GM21576 (cell line): ENCODE measurements around the gene SHC4.

Source experiments
- ATAC-seq: cut with Tn5 transposase; IDR thresholded peaks from one replicate; pipeline ENCODE4 v1.9.1; 2021; ENCODE audit warnings: mild to moderate bottlenecking, moderate library complexity; ENCODE audit not compliant: unreplicated experiment

Gene SHC4, protein sequence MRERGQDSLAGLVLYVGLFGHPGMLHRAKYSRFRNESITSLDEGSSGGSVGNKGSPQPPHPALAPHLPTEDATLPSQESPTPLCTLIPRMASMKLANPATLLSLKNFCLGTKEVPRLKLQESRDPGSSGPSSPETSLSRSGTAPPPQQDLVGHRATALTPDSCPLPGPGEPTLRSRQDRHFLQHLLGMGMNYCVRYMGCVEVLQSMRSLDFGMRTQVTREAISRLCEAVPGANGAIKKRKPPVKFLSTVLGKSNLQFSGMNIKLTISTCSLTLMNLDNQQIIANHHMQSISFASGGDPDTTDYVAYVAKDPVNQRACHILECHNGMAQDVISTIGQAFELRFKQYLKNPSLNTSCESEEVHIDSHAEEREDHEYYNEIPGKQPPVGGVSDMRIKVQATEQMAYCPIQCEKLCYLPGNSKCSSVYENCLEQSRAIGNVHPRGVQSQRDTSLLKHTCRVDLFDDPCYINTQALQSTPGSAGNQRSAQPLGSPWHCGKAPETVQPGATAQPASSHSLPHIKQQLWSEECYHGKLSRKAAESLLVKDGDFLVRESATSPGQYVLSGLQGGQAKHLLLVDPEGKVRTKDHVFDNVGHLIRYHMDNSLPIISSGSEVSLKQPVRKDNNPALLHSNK

DNA sequence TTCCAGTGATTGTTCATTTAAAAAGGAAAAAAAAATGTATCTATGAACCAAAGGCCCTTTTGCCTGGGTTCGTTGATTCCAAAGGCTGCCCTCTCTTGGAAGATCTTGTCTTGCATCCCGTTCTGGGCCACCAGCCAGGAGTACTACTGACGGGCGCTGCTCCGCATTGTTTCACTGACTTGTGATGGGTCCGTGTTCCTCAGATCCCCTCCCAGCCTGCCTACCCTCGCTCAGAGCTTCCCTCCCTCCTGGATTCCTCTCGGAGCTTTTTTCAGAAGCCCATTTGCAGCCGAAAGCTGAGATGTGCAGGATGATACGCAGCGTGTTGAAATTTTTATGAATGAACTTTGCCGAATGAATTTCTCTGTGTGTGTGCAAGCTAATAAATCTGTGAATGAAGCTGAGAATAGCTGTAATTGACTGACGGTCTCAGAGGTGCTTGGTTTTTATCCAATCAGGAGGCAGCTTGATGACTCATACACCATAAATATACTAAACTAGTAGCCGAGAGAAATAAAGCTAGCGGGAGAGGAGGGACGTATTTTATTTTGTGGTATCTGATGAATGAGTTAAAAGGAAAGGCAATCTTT is at the start of gene SHC4:
TSS of gene SHC4 (minus strand) at position 396 of the 590 bp plus-strand sequence. CDS start 904 bp downstream, outside the sequence.
- ATAC-seq = peak; percentile 42

DNA sequence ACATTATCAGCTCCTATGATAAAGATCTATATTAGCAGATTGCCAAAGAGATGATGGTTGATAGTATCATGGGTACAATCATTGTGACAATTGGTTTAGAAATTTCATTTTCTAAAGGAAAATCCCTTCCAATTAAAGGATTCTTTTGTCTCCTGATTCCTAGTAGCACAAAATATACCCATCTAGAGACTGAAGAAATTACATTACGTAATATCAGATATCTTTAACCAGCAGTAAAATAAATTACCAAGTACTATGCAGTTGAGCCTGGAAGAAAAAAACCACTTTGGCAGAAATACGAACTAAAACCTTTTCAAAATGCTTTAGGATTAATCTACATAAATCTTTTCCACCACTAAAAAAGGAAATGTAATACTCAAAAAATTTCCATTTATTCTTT is 35.6 kb upstream of the SHC4 start:
- ATAC-seq = no peak

DNA sequence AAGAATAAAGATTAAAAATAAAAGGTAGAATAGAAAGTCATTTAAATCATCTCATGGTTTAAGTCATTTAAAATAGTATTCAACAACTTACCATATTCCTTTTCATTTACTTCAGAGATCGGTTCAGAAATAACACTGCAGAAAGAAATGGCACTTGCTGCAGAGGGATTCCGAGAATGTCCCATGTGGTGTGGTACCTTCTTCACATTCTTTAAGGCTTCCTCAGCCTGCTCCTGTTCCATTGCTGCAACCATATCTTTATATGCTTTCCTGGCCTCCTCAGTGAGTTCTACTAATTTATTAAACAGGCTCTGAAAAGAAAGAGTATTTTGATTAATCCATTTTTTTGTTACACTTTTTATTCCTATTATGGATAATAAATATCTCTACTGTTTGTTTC is 32.6 kb upstream of the SHC4 start:
- no peak for ATAC-seq

DNA sequence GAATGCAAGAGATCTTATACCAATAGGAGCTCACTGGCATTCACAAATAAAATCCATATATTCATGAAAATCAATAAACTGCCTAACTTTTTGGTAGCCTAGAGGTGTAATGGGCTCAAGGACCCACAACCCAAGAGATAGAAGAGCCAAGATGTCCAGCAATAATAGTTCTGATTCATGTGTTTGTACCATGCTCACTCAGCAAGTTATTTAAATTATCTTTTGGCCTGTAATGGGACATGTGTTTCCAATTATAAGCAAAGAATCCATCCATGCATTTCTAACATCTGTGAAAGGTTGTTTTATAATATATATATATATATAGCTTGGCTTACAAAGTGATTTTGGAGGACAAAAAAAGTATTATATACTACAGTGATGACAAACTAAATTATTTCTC is 29.7 kb upstream of the SHC4 start:
- no peak for ATAC-seq

DNA sequence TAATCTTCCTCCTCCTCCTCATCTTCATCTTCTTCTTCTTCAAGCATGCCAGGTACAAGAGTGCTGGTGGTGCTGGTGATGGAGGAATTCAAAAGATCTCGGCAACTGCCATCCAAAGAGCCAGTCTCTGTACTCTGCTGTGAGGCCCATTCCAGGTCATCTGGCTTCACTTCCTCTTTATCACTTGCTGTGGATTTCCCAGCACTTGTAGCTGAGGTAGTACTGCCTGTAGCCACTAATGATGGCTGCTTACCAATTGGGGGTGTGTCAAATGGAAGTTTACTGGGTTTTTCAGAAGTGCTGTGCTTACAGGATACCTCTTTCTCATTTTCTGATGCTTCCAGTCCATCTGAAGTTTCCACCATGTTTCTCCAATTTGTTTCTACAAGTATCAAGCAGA is 28.8 kb upstream of the SHC4 start:
- peak; percentile 92 for ATAC-seq

DNA sequence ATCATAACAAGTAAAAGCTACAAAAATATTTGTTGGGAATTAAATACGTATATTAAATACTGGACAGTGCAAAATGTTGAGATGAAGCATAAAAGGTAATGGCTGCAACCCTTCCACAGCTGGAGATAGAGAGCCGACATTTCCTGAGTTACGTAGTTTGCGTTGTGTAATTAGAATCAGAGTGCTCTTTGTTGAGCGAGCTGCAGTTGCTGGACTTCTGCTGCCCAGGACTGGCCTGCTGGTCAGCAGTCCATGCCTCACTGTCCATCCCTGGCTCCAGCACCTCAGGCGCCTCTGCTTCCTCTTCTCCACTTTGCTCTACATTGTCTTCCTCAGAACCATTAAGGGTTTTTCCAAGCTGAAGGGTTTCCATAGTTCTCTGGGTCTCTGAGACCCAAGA is 28.4 kb upstream of the SHC4 start:
- peak; percentile 14 for ATAC-seq

DNA sequence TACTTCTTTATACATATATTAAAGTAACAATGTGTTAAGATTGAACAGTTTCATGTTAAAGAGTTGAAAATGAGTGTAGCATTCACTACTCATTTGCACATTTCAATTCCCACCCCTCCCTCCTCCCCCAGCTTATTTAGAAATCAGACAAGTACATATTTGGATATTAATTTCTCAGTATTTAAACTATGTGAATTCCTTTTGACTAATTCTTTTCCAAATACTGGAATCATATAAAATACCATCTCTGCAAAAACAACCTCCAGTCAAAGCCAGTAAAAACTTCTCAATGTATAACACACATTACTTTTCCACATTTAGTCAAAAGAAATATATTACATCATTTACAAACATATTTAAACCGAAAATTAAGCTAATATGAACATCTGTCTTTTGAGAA is 25.5 kb upstream of the SHC4 start:
- ATAC-seq = no peak

DNA sequence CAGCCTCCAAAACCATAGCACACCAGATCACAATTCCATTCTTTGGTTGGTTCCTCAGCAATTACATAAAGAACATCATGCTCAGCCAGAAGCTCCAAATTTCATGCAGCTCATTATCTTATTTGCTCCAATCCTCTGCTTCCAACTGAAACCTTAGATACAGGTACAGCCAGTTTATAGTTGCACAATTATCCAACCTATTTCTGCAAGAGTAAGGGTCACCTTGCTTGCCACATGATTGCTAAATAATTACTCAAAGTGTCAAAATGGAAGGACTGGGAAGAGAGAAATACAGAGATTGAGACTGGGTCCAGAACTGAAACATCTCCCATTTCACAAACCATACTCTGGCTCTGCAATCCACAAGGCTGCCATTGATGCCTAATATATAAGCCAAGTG is 23.4 kb upstream of the SHC4 start:
- no peak for ATAC-seq

DNA sequence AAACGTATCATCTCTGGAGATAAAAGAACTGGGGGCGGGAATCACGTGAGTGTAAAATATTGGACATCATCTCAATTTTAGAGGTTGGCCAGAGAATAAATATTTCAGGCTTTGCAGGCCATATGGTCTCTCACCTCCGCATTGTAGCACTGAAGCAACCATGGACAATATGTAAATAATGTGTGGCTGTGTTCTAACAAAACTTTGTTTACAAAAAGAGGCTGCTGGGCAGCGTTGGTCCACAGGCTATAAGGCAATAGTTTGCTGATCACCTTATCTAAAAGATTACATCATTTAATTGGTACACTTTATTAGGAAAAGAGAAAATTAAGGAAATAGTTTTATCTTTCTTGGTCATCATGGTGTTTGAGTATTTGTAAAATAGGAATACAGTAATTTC is 22.5 kb upstream of the SHC4 start:
- ATAC-seq = no peak

DNA sequence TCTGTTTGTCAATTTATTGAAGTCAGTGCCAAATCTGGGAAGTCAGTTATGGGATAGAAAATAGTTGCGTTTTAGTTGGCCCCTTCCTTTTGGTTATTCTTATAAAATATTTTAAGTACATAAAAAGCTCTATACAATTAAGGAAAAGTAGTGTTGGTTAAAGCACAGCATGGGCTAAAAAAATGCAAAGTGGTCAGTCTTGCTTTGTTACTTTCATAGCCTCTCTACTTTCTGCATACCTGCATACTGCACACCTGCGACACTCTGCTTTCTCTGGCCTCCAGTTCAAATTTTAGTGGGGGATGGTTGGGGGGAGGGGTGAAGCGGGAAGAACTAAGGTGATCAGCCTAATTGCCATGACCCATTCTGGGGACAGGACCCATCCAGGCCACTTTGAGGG is 21.8 kb upstream of the SHC4 start:
- ATAC-seq = no peak

DNA sequence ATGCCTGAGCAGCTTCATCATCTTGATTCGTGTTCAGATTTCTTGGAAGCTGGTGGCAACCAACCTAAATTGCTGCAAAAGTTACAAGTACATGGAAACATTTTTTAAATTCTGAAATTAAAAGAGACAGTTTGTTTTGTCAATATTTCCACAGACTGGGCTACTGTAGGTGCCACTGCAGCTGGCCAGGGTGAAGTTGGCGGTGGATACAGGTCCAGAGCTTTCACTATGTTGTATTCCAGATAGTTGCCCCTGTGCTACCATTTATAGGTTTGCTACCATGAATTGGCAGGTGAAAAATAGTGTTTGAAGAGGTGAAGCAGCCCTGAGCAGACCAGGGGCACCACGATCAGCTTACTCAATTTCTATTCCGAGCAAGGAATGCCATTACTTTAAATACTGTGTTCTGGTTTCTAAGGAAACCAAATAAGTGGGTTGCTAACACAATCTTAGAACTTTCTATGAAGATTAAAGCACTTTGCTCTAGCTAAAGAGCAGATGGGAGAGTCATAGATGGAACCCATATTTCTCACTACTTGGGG is 21.2 kb upstream of the SHC4 start:
- no peak for ATAC-seq

DNA sequence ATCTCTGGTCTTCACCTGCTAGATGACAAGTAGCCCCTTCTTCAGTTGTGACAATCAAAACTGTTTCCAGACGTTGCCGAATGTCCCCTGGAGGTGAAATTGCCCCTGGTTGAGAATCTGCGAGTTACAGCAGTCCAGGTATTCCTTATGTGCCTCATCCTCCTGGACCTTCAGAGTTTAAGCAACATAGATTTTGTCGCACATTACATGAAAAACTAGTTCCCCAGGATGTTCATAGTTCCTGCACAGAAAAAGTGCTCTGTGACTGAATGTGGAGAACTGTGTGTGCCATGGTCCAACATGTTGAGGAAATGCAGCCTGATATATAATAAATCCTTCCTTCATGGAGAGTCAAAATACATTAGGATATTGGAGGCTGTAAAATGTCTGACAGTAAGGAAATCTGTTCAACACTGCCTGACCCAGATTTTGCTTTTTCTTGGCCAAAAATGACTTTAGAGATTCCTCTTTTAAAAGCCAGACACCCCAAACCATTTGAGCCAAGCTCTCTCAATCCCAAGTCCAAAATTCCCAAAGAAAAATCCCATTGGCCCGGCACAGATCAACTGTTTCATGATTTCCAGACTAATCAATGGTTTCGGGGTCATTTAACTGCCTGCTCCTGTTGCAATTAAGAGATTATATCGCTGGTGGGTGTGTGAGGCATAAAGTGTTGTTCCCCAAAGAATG is 20.4 kb upstream of the SHC4 start:
- ATAC-seq = no peak

DNA sequence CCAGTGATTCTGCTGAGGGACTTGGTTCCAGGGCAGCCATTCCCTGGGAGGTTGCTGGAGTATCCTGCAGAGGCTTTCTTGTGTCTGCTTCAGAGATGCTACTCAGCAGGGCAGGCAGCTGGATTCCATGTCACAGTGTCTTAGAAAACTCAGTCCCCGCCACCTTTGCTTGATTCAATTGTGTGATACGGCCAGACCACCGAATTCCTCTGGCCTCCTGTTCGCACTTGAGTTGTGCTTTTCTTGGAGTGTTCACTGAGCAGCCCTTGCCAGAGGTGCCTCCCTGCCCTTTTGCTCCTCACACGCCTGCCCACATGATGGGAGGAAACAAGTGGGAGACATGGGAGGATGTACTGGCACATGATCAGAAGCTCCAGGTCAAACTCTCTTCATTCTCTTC is 19.6 kb upstream of the SHC4 start:
- ATAC-seq = no peak

DNA sequence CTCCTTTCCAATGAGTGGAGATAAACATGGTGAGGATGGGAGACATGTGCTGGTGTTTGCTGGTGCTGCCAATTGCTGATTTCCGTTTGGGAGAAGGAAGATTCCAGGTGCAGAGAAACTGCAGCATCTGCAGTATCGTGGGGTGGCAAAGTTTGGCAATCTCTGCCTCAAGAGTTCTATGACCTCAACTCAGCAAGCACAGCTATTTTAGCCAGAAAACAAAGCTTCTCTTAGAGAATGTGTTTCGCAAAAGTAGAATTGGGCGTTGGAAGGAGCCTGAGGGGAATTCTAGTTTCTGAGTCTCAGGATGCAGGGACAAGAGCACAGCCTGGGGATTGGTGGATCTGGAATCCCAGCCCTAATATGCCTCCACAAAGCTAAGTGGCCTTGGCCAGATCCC is 18.2 kb upstream of the SHC4 start:
- no peak for ATAC-seq

DNA sequence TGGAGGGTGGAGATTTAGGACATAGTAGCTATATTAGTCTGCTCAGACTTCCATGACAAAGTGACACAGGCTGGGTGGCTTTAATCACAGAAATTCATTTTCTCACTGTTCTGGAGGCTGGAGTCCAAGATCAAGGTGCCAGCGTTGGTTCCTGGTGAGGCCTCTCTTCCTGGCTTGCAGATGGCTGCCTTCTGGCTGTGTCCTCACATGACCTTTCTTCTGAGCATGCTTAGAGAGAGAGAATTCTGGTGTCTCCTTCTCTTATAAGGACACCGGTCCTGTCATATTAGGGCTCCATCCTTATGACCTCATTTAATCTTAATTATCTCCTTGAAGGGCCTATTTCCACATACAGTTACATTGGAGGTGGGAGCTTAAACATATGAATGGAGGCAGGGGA is 14.9 kb upstream of the SHC4 start:
- ATAC-seq = no peak

DNA sequence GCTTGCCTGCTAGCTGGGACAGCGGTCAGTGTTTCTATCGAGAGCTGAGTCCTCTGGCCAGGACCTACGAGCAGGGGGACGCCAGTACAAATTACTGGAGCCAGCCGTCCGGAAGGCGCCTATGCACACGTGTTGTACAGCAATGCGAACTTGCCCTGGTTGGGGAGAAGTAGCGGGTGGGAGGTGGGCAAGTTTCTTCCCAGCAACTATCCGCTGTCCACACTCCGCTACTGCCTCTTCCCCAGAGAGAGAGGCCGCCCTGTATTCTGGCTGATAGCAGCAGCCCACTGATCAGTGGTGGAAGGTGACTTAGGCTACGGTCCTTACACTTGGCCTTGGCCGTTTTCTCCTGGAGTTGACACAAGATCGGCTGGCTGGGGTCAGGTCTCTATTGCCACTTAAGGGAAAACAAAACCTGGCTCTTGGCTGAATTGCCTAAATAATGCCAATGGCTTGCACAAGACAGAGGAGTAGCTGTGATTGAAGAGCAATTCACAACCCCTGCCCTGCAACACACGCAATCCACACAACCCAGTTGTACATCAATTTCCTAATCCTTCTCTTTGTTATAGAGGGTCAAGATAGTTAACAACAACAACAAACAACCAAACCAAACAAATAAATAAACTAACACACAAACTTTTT is 12.8 kb upstream of the SHC4 start:
- ATAC-seq = no peak

DNA sequence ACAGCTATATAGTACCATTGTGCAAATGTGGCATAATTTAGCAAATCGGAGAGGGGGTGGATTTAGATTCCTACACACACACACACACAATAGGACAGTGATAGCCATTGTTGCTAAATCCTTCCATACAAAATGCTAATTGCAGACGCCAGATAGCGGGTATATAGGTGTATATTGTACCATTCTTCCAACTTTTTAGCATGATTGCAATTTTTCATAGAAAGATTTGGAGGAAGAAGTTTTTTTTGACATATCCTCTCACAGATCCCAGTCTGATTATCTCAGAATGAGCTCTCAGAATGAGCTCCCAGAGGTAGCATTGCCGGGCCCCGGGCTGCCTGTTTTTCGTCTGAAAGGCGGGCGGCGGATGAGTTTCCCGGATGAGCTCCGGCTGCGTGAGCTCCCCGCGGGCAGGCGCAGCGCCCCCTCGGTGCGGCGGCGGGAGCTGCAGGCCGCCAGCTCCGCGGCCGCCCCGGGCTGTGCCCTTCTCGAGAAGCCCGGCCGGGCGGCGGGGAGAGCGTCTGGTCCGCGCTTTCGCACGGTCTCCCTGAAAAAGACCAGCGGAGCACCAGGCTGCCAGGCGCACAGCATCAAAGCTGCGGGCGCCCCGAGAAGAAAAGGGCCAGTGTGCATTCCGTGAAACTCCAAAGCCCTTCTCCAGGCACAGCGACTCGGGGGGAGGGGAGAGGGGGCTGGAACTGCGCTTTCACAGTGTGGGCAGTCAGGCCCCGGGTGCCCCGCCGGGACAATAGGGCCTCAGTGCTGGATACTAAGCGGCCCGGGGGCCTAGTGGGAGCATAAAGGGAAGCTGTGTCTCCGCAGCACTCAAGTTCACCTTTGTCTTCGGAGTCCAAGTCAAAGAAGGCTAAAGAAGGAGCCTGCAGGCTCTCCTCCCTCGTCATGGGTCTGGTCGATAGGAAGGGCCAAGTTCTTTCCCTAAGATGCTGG is 12.0 kb upstream of the SHC4 start:
- peak; percentile 97 for ATAC-seq

DNA sequence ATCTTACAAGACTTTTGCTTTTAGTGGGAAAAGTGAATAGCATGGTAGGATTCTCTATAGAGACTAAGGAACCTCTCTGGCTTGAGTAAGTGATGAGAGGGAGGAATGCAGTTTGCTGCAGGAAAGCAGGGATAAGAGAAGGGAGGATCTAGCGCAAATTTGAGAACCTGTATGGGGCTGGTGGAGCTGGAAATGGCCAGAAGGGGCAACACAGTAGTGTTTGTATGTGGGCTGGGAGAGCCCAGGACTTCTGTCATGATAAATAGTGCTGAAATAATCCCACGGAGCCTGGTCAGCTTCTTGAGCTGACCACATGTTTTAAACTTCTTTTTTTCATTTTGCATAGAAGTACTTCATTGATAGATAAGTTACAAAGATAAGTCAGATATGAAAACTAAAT is 11.2 kb upstream of the SHC4 start:
- no peak for ATAC-seq

DNA sequence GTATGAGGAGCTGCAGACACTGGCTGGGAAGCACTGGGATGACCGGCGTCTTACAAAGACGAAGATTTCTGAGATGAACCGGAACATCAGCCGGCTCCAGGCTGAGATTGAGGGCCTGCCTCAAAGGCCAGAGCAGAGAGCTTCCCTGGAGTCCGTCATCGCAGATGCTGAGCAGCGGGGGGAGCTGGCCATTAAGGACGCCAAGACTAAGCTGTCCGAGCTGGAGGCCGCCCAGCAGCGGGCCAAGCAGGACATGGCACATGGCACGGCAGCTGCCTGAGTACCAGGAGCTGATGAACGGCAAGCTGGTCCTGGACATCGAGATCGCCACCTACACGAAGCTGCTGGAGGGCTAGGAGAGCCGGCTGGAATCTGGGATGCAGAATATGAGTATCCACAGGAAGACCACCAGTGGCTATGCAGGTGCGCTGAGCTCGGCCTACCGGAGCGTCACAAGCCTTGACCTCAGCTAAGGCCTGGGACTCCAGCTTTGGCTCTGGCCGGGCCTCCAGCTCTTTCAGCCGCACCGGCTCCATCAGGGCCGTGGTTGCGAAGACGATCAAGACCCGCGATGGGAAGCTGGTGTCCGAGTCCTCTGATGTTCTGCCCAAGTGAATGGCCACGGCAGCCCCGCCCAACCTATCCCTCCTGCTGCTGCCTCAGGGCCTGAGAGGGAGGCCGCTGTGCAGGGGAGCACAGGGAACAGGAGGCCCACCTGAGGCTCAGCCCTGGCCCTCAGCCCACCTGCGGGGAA is 9.2 kb upstream of the SHC4 start:
- no peak for ATAC-seq
